H1 (cell line): ENCODE measurements around the gene NELFCD. TPM values are rescaled to one million over a fixed set of nuclear protein-coding genes. Genes with fewer than 3 reads are reported as not detected.

Experiments used
- CTCF ChIA-PET: fragments of 300-600 bp; sonication (Branson Sonifier 250); formaldehyde crosslinking; loops from one replicate; lab custom pipeline; 2021; ENCODE audit not compliant: partially characterized antibody; lab: Charles Lee
- POLR2A ChIA-PET: fragments of 300-600 bp; sonication (Branson Sonifier 250); formaldehyde crosslinking; loops from one replicate; lab custom pipeline; 2021; ENCODE audit warnings: inconsistent platforms; ENCODE audit not compliant: partially characterized antibody; lab: Charles Lee
- DNase-seq, 2 experiments: peaks; one replicate each; pipeline versions ENCODE4 v3.0.0 to v3.0.0-alpha.2; 2010 to 2022; ENCODE audit warnings: low spot score in 2 of 2, low read depth in 1 of 2, mixed read lengths in 1 of 2
- FAIRE-seq: peaks from 2 replicates; lab custom pipeline; 2011; peaks lifted over from hg19 to GRCh38; lab: Jason Lieb, UNC
- H2AFZ ChIP-seq: 2 replicates; pipeline ENCODE4 v1.8.1; 2012; ENCODE audit warnings: low read length, inconsistent platforms
- H2AK5ac ChIP-seq: 2 replicates; pipeline ENCODE4 v1.6.1; 2013; ENCODE audit warnings: low read depth, low read length
- H2BK120ac ChIP-seq: replicated peaks from 2 replicates; pipeline ENCODE3; 2013; ENCODE audit warnings: low read depth, low read length, inconsistent platforms
- H2BK12ac ChIP-seq: 2 replicates; pipeline ENCODE4 v1.6.1; 2013; ENCODE audit warnings: low read depth, low read length
- H2BK15ac ChIP-seq: 2 replicates; pipeline ENCODE4 v1.6.1; 2013; ENCODE audit warnings: low read length
- H2BK20ac ChIP-seq: 2 replicates; pipeline ENCODE4 v1.6.1; 2013; ENCODE audit warnings: low read length
- H2BK5ac ChIP-seq: 2 replicates; pipeline ENCODE4 v1.6.1; 2013; ENCODE audit warnings: low read depth, low read length
- H3K14ac ChIP-seq: 2 replicates; pipeline ENCODE4 v1.6.1; 2013; ENCODE audit warnings: inconsistent platforms; ENCODE audit not compliant: insufficient read length
- H3K18ac ChIP-seq: 2 replicates; pipeline ENCODE4 v1.6.1; 2013; ENCODE audit warnings: low read length; ENCODE audit errors: extremely low read depth
- H3K23ac ChIP-seq: 2 replicates; pipeline ENCODE4 v1.6.1; 2013; ENCODE audit warnings: inconsistent platforms; ENCODE audit not compliant: insufficient read length
- H3K23me2 ChIP-seq: 2 replicates; pipeline ENCODE4 v1.6.1; 2013; ENCODE audit warnings: low read depth, low read length
- H3K27ac ChIP-seq: 2 replicates; pipeline ENCODE4 v1.6.1; 2011; ENCODE audit warnings: low read depth, low read length, inconsistent platforms
- H3K27me3 ChIP-seq, 4 experiments: replicated peaks in 1 of 4; 1 replicate in 1 of 4; 2 replicates in 3 of 4; pipeline versions ENCODE4 v1.6.1 to v1.8.1; 2011 to 2013; ENCODE audit warnings: low read length in 3 of 4, mild to moderate bottlenecking in 3 of 4, inconsistent platforms in 2 of 4, mixed read lengths in 2 of 4, moderate library complexity in 1 of 4; ENCODE audit not compliant: control insufficient read depth in 3 of 4, insufficient read depth in 3 of 4; ENCODE audit errors: extremely low read depth in 1 of 4
- H3K36me3 ChIP-seq, 4 experiments: 2 replicates each; pipeline versions ENCODE4 v1.6.1 to v1.8.1; 2011 to 2013; ENCODE audit warnings: mild to moderate bottlenecking in 4 of 4, low read length in 3 of 4, moderate library complexity in 2 of 4, control low read depth in 1 of 4, inconsistent platforms in 1 of 4; ENCODE audit not compliant: insufficient read depth in 4 of 4, control insufficient read depth in 2 of 4
- H3K4ac ChIP-seq: replicated peaks from 2 replicates; pipeline ENCODE3; 2013; ENCODE audit warnings: low read length, low read depth, mixed read lengths, inconsistent platforms; ENCODE audit not compliant: insufficient read length
- H3K4me1 ChIP-seq, 4 experiments: replicated peaks in 1 of 4; 1 replicate in 1 of 4; 2 replicates in 3 of 4; pipeline versions ENCODE4 v1.6.1 to v1.8.1; 2011 to 2013; ENCODE audit warnings: low read length in 3 of 4, inconsistent platforms in 2 of 4, mixed read lengths in 1 of 4; ENCODE audit not compliant: insufficient read depth in 4 of 4, control insufficient read depth in 3 of 4
- H3K4me2 ChIP-seq, 2 experiments: 2 replicates each; pipeline versions ENCODE4 v1.6.1 to v1.8.1; 2011 to 2013; ENCODE audit warnings: low read depth in 2 of 2, low read length in 2 of 2, control low read depth in 1 of 2, inconsistent platforms in 1 of 2, mild to moderate bottlenecking in 1 of 2; ENCODE audit not compliant: insufficient read depth in 1 of 2
- H3K4me3 ChIP-seq, 4 experiments: fragments of 200-600, 300-600 bp in 1 of 4; sonication (generic), shearing (Covaris generic), sonication (Bioruptor Twin) in 1 of 4; 2 replicates each; pipeline versions ENCODE4 v1.5.1 to v1.8.1; 2011 to 2016; ENCODE audit warnings: low read length in 4 of 4, low read depth in 3 of 4, control low read depth in 2 of 4, inconsistent platforms in 2 of 4, mild to moderate bottlenecking in 2 of 4, mixed read lengths in 1 of 4, moderate library complexity in 1 of 4; ENCODE audit not compliant: insufficient read depth in 2 of 4; ENCODE audit errors: extremely low read depth in 1 of 4
- H3K56ac ChIP-seq: replicated peaks from 2 replicates; pipeline ENCODE3; 2013; ENCODE audit warnings: low read depth, mild to moderate bottlenecking, mixed read lengths, low read length, inconsistent platforms; ENCODE audit not compliant: insufficient read length
- H3K79me1 ChIP-seq: 2 replicates; pipeline ENCODE4 v1.6.1; 2013; ENCODE audit warnings: low read depth, low read length, control low read depth
- H3K79me2 ChIP-seq, 2 experiments: 2 replicates each; pipeline versions ENCODE4 v1.6.1 to v1.8.1; 2012 to 2013; ENCODE audit warnings: low read length in 2 of 2, mild to moderate bottlenecking in 2 of 2, inconsistent platforms in 1 of 2; ENCODE audit not compliant: insufficient read depth in 2 of 2, control insufficient read depth in 1 of 2
- H3K9ac ChIP-seq, 4 experiments: replicated peaks in 1 of 4; 1 replicate in 1 of 4; 2 replicates in 3 of 4; pipeline versions ENCODE4 v1.6.1 to v1.8.1; 2011 to 2013; ENCODE audit warnings: low read depth in 3 of 4, low read length in 3 of 4, control low read depth in 2 of 4, mild to moderate bottlenecking in 2 of 4, moderate library complexity in 2 of 4, inconsistent platforms in 1 of 4; ENCODE audit errors: extremely low read depth in 1 of 4
- H3K9me3 ChIP-seq, 2 experiments: 2 replicates each; pipeline versions ENCODE4 v1.6.1 to v1.8.1; 2012 to 2013; ENCODE audit warnings: mild to moderate bottlenecking in 2 of 2, moderate library complexity in 2 of 2, control low read depth in 1 of 2, inconsistent platforms in 1 of 2, low read depth in 1 of 2, low read length in 1 of 2, mixed read lengths in 1 of 2; ENCODE audit not compliant: insufficient read depth in 2 of 2
- H4K20me1 ChIP-seq, 2 experiments: replicated peaks in 1 of 2; 2 replicates each; pipeline versions ENCODE3 to v1.8.1; 2011 to 2013; ENCODE audit warnings: inconsistent platforms in 2 of 2, low read length in 2 of 2, mild to moderate bottlenecking in 1 of 2; ENCODE audit not compliant: insufficient read depth in 2 of 2, control insufficient read depth in 1 of 2
- H4K5ac ChIP-seq: 2 replicates; pipeline ENCODE4 v1.6.1; 2013; ENCODE audit warnings: low read length, low read depth, mixed read lengths, inconsistent platforms; ENCODE audit not compliant: insufficient read length
- H4K8ac ChIP-seq: 2 replicates; pipeline ENCODE4 v1.8.0; 2013; ENCODE audit warnings: mild to moderate bottlenecking, moderate library complexity, low read length, inconsistent platforms; ENCODE audit not compliant: insufficient read depth; ENCODE audit errors: extremely low read depth
- H4K91ac ChIP-seq: replicated peaks from 2 replicates; pipeline ENCODE3; 2013; ENCODE audit warnings: low read length, mixed read lengths, inconsistent platforms; ENCODE audit not compliant: insufficient read length
- BCL11A ChIP-seq, 2 experiments: IDR thresholded peaks; one replicate each; pipeline ENCODE4 v1.6.1; 2011; ENCODE audit warnings: low read depth in 2 of 2, low read length in 2 of 2, mild to moderate bottlenecking in 2 of 2
- BRCA1 ChIP-seq: IDR thresholded peaks from 2 replicates; pipeline ENCODE4 v1.6.1; 2012; ENCODE audit warnings: low read depth, low read length, improper control_type of control experiment
- E2F6 ChIP-seq: IDR thresholded peaks from 2 replicates; pipeline ENCODE4 v1.6.1; 2012; ENCODE audit warnings: inconsistent platforms
- GABPA ChIP-seq: IDR thresholded peaks from 2 replicates; pipeline ENCODE4 v1.6.1; 2011; ENCODE audit warnings: mild to moderate bottlenecking, low read length, moderate library complexity, borderline replicate concordance; ENCODE audit not compliant: insufficient read depth
- HDAC6 ChIP-seq: IDR thresholded peaks from one replicate; pipeline ENCODE4 v1.7.1; 2012; ENCODE audit warnings: low read depth, mild to moderate bottlenecking, inconsistent platforms, low read length, moderate library complexity
- POLR2A ChIP-seq, 2 experiments: IDR thresholded peaks; 1 replicate in 1 of 2; 2 replicates in 1 of 2; pipeline ENCODE4 v1.6.1; 2011; ENCODE audit warnings: low read depth in 2 of 2, low read length in 2 of 2, mild to moderate bottlenecking in 2 of 2; ENCODE audit errors: control extremely low read depth in 1 of 2
- POU5F1 ChIP-seq: IDR thresholded peaks from 2 replicates; pipeline ENCODE4 v1.6.1; 2011; ENCODE audit warnings: low read depth, mild to moderate bottlenecking, low read length, moderate library complexity
- TAF1 ChIP-seq: IDR thresholded peaks from 2 replicates; pipeline ENCODE4 v1.6.1; 2011; ENCODE audit warnings: mild to moderate bottlenecking, low read depth, low read length
- TBP ChIP-seq: IDR thresholded peaks from 2 replicates; pipeline ENCODE4 v1.6.1; 2011; ENCODE audit warnings: low read depth, low read length, improper control_type of control experiment
- YY1 ChIP-seq: IDR thresholded peaks from 2 replicates; pipeline ENCODE4 v1.6.1; 2011; ENCODE audit warnings: low read depth, mild to moderate bottlenecking, low read length
- WGBS, 2 experiments: shearing (Covaris generic) in 1 of 2; methylation state at CpG; one replicate each; pipeline versions ENCODE4 v1.1.6 to v1.1.7; 2013 to 2015; ENCODE audit warnings: low lambda C conversion rate in 2 of 2, mixed read lengths in 2 of 2, inconsistent platforms in 1 of 2, low coverage in 1 of 2, missing lambda C conversion rate in 1 of 2; ENCODE audit not compliant: insufficient replicate concordance in 2 of 2, insufficient coverage in 1 of 2, insufficient read length in 1 of 2; ENCODE audit errors: extremely low coverage in 1 of 2, missing lambda C conversion rate in 1 of 2; 5-methylcytosine and 5-hydroxymethylcytosine counted together
- polyA plus RNA-seq, 7 experiments: library from polyadenylated mRNA; depleted of rRNA in 3 of 7; stranded (reverse) in 5 of 7; unstranded in 2 of 7; fragments of >200 nt in 5 of 7; fragments of 200-250 nt in 2 of 7; gene quantifications; 1 replicate in 5 of 7; 2 replicates in 1 of 7; 4 replicates in 1 of 7; pipeline versions ENCODE4 v1.2.1 to v1.2.3, GENCODE V29; 2011 to 2013; ENCODE audit warnings: missing spikeins in 2 of 7, mixed read lengths in 2 of 7
- total RNA-seq: library from RNA; stranded (reverse); fragmentation: NEBNext Ultra II Directional; extraction: Animal tissue kit (Norgen Biotek cat#: 25700); gene quantifications from 2 replicates; pipeline ENCODE4 v1.2.1, GENCODE V29; 2021
- TF ChIP-seq, protein P1 (sequence below): IDR thresholded peaks from 2 replicates; pipeline ENCODE4 v1.6.1; 2011; ENCODE audit warnings: low read depth, mild to moderate bottlenecking, low read length; ENCODE audit not compliant: insufficient read depth
- TF ChIP-seq, protein P2 (sequence below): IDR thresholded peaks from 2 replicates; pipeline ENCODE4 v1.6.1; 2012; ENCODE audit warnings: inconsistent platforms

Gene NELFCD
- total and polyA plus RNA-seq, 2 of the 8 experiments (the other 6 are each of a cell fraction or from before 2014, with no cell fraction given) = 35.5 to 59.6 TPM

DNA sequence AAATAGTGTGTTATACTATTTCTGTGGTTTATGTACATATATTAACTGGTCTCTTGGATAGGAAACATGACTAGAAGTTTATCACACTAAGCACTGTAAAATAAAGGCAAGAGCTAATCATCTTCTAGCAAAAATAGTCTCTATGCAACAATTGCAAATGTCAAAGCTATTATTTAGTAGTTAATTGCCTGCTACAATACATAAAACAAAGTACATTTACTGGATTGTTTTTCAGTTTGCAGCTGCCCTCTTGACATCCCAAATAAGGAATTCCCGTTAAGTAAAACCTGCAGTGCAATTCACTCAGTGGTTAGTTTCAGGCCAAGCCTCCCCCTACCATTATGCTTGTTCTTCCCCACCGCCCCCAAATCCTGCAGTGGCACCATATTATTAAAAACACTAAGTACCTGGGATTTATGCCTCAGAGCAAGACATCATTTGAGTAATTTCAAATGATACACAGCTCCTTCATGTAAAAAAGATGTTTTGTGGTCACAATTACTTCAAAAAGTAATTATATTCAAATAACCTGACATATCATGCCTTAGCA, 52.6 kb downstream of the NELFCD start:
- Histone ChIP-seq H2AFZ (no peak overlapping the region), H2BK120ac (no peak overlapping the region), H3K36me3 (peaks cover 2 to 54% (median 15%) of the 10 kb centered on the region in 4 experiments; a peak in 5 of 8 replicates), H2BK12ac (no peak overlapping the region), H4K5ac (no peak overlapping the region), H3K56ac (no peak overlapping the region), H3K79me2 (peaks cover 6 to 15% of the 10 kb centered on the region in 2 experiments; a peak in 3 of 4 replicates), H2BK20ac (no peak overlapping the region), H3K9me3 (no peaks in the 10 kb centered on the region), H3K27ac (no peak overlapping the region), H3K23ac (no peak overlapping the region), H3K4me3 (no peak overlapping the region), H4K91ac (no peak overlapping the region), H2BK5ac (no peak overlapping the region), H2AK5ac (no peak overlapping the region), H3K18ac (no peak overlapping the region), H4K8ac (no peak overlapping the region), H3K9ac (no peak overlapping the region), H4K20me1 (peaks cover 2 to 7% of the 10 kb centered on the region in 2 experiments), H3K27me3 (peaks cover 0 to 5% (median 1%) of the 10 kb centered on the region in 4 experiments; a peak in 2 of 7 replicates), H2BK15ac (no peak overlapping the region), H3K14ac (no peak overlapping the region), H3K4me2 (no peak overlapping the region; a peak in 1 of 4 replicates), H3K23me2 (peaks cover 5% of the 10 kb centered on the region), H3K79me1 (peaks cover 2% of the 10 kb centered on the region), H3K4me1 (peaks cover 0 to 6% (median 1%) of the 10 kb centered on the region in 4 experiments; a peak in 3 of 7 replicates), H3K4ac (no peak overlapping the region)
- DNase-seq = no peak
- CTCF ChIA-PET = interaction anchor here (0.6 to 1.7 kb wide), 7 partner anchors 9 to 379 kb away, joined by 3 to 5 read pairs (median 4); no protein-coding TSS in a partner anchor
- no peak for FAIRE-seq
- WGBS, 2 experiments = 96% methylated on average over 2 of the region's 2 CpGs; no CpG with 5 or more reads in 1 of the 2 experiments
- POLR2A ChIA-PET = interaction anchor here (0.6 to 3.1 kb wide), 6 partner anchors 9 to 147 kb away, joined by 3 to 28 read pairs (median 4); partner anchors contain the start of gene PRELID3B
- TF ChIP-seq HDAC6 (no peak), TAF1 (no peak), GABPA (no peak), POU5F1 (no peak), BCL11A (IDR thresholded peaks at IDR 0.05; ENCODE audit: low read depth in 2 of 2, low read length in 2 of 2) (no peak), POLR2A (IDR thresholded peaks at IDR 0.05; ENCODE audit: control extremely low read depth in 1 of 2, low read depth in 2 of 2, low read length in 2 of 2) (no peak), YY1 (no peak), BRCA1 (no peak), E2F6 (no peak), TBP (no peak)
- TF ChIP-seq, protein P1, sequence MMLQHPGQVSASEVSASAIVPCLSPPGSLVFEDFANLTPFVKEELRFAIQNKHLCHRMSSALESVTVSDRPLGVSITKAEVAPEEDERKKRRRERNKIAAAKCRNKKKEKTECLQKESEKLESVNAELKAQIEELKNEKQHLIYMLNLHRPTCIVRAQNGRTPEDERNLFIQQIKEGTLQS = no peak
- TF ChIP-seq, protein P2, sequence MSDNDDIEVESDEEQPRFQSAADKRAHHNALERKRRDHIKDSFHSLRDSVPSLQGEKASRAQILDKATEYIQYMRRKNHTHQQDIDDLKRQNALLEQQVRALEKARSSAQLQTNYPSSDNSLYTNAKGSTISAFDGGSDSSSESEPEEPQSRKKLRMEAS = no peak
